OCI-LY3 (cell line): Measurements from ENCODE around the gene TNNI3K.

ENCODE experiments used
- H2AFZ ChIP-seq: fragments of 200-600, 300-600 bp; shearing (Covaris generic); 2 replicates; pipeline ENCODE4 v1.6.0; 2014; ENCODE audit warnings: antibody characterized with exemption, low read depth, low read length
- H3K27ac ChIP-seq: fragments of 200-600, 300-600 bp; sonication (generic); 2 replicates; pipeline ENCODE4 v1.5.1; 2014; ENCODE audit warnings: mild to moderate bottlenecking, low read length, moderate library complexity, mixed read lengths
- H3K27me3 ChIP-seq: fragments of 200-600, 300-600 bp; sonication (generic); 2 replicates; pipeline ENCODE4 v1.6.1; 2014; ENCODE audit warnings: low read depth, low read length, mixed read lengths
- H3K36me3 ChIP-seq: fragments of 200-600, 300-600 bp; sonication (generic); replicated peaks from 2 replicates; pipeline ENCODE3; 2014; ENCODE audit warnings: low read depth, low read length, mixed read lengths
- H3K4me1 ChIP-seq: fragments of 300-600, 200-600 bp; sonication (generic); 2 replicates; pipeline ENCODE4 v1.6.1; 2014; ENCODE audit warnings: low read length, mixed read lengths
- H3K4me2 ChIP-seq: fragments of 200-600, 300-600 bp; sonication (generic); 2 replicates; pipeline ENCODE4 v1.6.1; 2014; ENCODE audit warnings: low read length, mixed read lengths
- H3K4me3 ChIP-seq: fragments of 300-600, 200-600 bp; sonication (generic); 2 replicates; pipeline ENCODE4 v1.5.1; 2014; ENCODE audit warnings: antibody characterized with exemption, mild to moderate bottlenecking, low read length, moderate library complexity
- H3K79me2 ChIP-seq: fragments of 300-600, 200-600 bp; shearing (Covaris generic); 2 replicates; pipeline ENCODE4 v1.6.1; 2014; ENCODE audit warnings: mild to moderate bottlenecking, low read length, mixed read lengths
- H3K9ac ChIP-seq: fragments of 300-600, 200-600 bp; shearing (Covaris generic); 2 replicates; pipeline ENCODE4 v1.6.0; 2014; ENCODE audit warnings: mild to moderate bottlenecking, low read length, moderate library complexity
- H3K9me3 ChIP-seq: fragments of 200-600, 300-600 bp; shearing (Covaris generic); 2 replicates; pipeline ENCODE4 v1.6.1; 2014; ENCODE audit warnings: low read length, mixed read lengths; ENCODE audit not compliant: insufficient read depth
- H4K20me1 ChIP-seq: fragments of 200-600, 300-600 bp; sonication (generic); 2 replicates; pipeline ENCODE4 v1.6.1; 2016; ENCODE audit warnings: low read length, mixed read lengths; ENCODE audit not compliant: insufficient read depth
- EZH2phosphoT487 ChIP-seq: fragments of 200-600 bp; shearing (Covaris generic); IDR thresholded peaks from 2 replicates; pipeline ENCODE4 v1.6.1; 2018; ENCODE audit warnings: antibody characterized with exemption, mixed run types, low read depth
- TF ChIP-seq, protein P1 (sequence below): fragments of 200-600, 300-600 bp; sonication (generic); IDR thresholded peaks from 2 replicates; pipeline ENCODE4 v1.5.1; 2014; ENCODE audit warnings: antibody characterized with exemption, low read length, low read depth

Gene TNNI3K

DNA sequence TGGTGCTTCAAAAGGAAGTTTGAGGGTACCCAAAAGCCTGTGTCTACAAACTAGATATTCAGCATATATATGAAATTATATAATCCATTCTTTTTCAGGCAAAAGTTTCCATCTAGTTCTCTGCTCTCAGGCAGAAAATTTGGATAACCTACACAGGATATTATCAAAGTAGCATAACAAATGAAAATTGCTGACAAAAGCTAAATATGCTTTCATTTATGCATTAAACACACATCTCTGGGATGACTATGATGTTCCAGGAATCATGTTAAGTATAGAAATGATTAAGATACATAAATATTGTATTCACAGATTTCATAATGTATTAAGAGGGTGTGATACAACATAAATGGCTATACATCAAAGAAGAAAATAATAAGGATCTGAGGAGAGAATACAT, 184.4 kb downstream of the TNNI3K start:
- H2AFZ ChIP-seq = no peak overlapping the region
- H3K36me3 ChIP-seq = no peaks in the 10 kb centered on the region

DNA sequence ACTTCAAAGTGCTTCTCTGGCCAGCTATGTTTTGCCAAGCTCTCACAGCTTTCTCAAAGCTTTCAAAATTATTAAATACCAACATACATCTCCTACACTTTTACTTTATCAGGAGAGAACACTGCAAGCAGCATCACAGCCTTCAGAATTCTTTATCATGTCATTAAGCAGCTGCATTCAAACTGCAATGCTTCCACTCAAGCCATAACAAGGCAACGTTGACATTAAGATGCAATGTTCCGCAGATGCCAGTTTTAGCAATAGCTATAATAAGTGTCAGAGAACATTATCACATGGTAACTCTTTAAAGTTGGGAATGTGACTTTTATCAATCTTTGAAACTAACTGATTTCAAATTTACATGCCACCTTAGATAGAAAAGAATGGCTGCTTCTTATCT, 185.3 kb downstream of the TNNI3K start:
- no peaks in the 10 kb centered on the region for H3K4me1 ChIP-seq
- no peaks in the 10 kb centered on the region for H3K9me3 ChIP-seq
- no peak overlapping the region for H2AFZ ChIP-seq
- H3K4me3 ChIP-seq = no peak overlapping the region
- H3K27me3 ChIP-seq = no peaks in the 10 kb centered on the region
- H3K27ac ChIP-seq = no peak overlapping the region
- H3K79me2 ChIP-seq = no peaks in the 10 kb centered on the region
- H4K20me1 ChIP-seq = no peaks in the 10 kb centered on the region
- no peak overlapping the region for H3K4me2 ChIP-seq
- no peak for TF ChIP-seq EZH2phosphoT487
- TF ChIP-seq, protein P1, sequence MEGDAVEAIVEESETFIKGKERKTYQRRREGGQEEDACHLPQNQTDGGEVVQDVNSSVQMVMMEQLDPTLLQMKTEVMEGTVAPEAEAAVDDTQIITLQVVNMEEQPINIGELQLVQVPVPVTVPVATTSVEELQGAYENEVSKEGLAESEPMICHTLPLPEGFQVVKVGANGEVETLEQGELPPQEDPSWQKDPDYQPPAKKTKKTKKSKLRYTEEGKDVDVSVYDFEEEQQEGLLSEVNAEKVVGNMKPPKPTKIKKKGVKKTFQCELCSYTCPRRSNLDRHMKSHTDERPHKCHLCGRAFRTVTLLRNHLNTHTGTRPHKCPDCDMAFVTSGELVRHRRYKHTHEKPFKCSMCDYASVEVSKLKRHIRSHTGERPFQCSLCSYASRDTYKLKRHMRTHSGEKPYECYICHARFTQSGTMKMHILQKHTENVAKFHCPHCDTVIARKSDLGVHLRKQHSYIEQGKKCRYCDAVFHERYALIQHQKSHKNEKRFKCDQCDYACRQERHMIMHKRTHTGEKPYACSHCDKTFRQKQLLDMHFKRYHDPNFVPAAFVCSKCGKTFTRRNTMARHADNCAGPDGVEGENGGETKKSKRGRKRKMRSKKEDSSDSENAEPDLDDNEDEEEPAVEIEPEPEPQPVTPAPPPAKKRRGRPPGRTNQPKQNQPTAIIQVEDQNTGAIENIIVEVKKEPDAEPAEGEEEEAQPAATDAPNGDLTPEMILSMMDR = no peak
- no peak overlapping the region for H3K9ac ChIP-seq
- no peaks in the 10 kb centered on the region for H3K36me3 ChIP-seq

More for the DNA sequence above, 184.4 kb downstream of the TNNI3K start:
- no peaks in the 10 kb centered on the region for H3K27me3 ChIP-seq
- H3K4me2 ChIP-seq = no peak overlapping the region
- no peak overlapping the region for H3K4me3 ChIP-seq
- TF ChIP-seq, protein P1 = no peak
- no peak for TF ChIP-seq EZH2phosphoT487
- H3K9ac ChIP-seq = no peak overlapping the region
- H3K4me1 ChIP-seq = no peaks in the 10 kb centered on the region
- H4K20me1 ChIP-seq = no peaks in the 10 kb centered on the region
- H3K79me2 ChIP-seq = no peaks in the 10 kb centered on the region
- no peaks in the 10 kb centered on the region for H3K9me3 ChIP-seq
- H3K27ac ChIP-seq = no peak overlapping the region

DNA sequence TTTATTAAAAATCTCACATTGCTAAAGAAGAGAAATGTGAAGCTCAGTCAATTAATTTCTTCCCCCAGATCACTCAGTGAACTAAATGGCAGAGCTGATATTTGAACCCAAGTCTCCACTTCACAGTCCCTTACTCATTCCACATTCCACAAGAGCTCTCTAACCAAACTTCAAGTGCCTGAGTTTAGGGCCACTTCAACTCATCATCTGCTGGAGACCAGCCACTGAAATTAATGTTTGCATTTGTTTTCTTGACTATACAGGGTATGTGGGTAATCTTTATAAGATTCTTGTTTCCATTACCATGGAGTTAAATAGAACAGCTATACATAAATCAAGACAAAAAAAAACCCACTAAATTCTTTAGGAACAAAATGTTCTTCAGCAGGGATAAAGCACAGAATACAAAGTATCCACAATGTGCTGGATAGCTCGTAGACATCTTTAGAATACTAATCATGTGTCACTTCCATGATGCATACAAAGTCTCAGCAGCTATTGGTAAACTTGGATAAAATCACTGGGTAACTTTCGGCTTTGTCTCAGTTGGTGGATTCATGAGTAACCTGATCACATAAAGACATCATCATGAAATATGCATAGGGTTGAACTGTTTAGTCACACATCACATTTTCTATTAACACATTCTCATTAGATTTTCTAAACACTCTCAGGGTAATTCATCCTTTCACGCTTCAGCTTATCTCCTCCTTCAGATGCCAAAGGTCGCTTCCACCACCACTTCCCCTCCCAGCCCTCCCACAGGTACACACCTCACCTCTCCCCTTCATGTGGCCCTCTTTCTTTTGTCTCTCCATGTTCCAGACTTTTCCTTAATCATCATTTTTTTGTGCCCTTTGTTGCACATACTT, 187.5 kb downstream of the TNNI3K start:
- Histone ChIP-seq H3K4me2 (no peak overlapping the region), H3K4me1 (no peaks in the 10 kb centered on the region), H3K9ac (no peak overlapping the region), H2AFZ (no peak overlapping the region), H3K36me3 (no peaks in the 10 kb centered on the region), H3K79me2 (no peaks in the 10 kb centered on the region), H3K27ac (no peak overlapping the region), H3K9me3 (no peaks in the 10 kb centered on the region), H3K27me3 (no peaks in the 10 kb centered on the region), H3K4me3 (no peak overlapping the region), H4K20me1 (no peaks in the 10 kb centered on the region)
- TF ChIP-seq EZH2phosphoT487 = no peak
- TF ChIP-seq, protein P1 = no peak

DNA sequence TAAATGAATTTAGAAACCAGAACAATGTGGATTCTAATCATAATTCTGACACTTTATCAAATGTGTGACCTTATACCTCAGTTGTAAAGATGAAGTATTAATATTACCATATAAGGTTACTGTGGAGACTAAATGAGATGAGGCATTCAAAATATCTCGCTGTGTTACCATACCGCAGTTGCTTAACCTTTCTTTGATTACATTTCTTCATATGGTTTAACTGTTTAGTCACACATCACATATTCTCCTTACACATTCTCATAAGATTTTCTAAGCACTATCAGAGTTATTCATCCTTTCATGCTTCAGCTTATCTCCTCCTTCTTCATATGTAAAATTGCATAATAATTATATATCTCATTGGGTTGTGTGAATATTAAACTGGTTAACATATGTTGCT, 188.3 kb downstream of the TNNI3K start:
- H3K36me3 ChIP-seq = no peaks in the 10 kb centered on the region
- H2AFZ ChIP-seq = no peak overlapping the region
- no peak overlapping the region for H3K9ac ChIP-seq
- TF ChIP-seq, protein P1 = no peak
- TF ChIP-seq EZH2phosphoT487 = no peak
- H3K9me3 ChIP-seq = no peaks in the 10 kb centered on the region
- no peak overlapping the region for H3K27ac ChIP-seq
- no peaks in the 10 kb centered on the region for H3K27me3 ChIP-seq
- H3K4me1 ChIP-seq = no peaks in the 10 kb centered on the region
- H3K4me3 ChIP-seq = no peak overlapping the region
- H3K4me2 ChIP-seq = no peak overlapping the region
- H3K79me2 ChIP-seq = no peaks in the 10 kb centered on the region
- H4K20me1 ChIP-seq = no peaks in the 10 kb centered on the region
